Kidney (tissue), 14 donors: ENCODE results near the gene ARHGEF17. TPM values are rescaled to one million over a fixed set of nuclear protein-coding genes. Genes with fewer than 3 reads are reported as not detected.

Experiments
- DNase-seq, 5 donors: peaks; one replicate each; pipeline ENCODE4 v3.0.0-alpha.2; 2013 to 2020
- FAIRE-seq: peaks from 2 replicates; lab custom pipeline; 2012; peaks lifted over from hg19 to GRCh38; lab: Jason Lieb, UNC
- H3K27ac ChIP-seq, 2 donors: one replicate each; pipeline ENCODE4 v1.7.0; 2013; ENCODE audit warnings: low read depth in 2 of 2, low read length in 2 of 2, inconsistent platforms in 1 of 2
- H3K27me3 ChIP-seq: one replicate; pipeline ENCODE4 v1.7.1; 2013; ENCODE audit warnings: low read length, inconsistent platforms; ENCODE audit not compliant: control insufficient read depth, insufficient read depth
- H3K36me3 ChIP-seq, 3 donors: one replicate each; pipeline versions ENCODE4 v1.7.0 to v1.7.1; 2013; ENCODE audit warnings: low read length in 3 of 3, control low read depth in 1 of 3, inconsistent platforms in 1 of 3; ENCODE audit not compliant: insufficient read depth in 3 of 3, control insufficient read depth in 2 of 3
- H3K4me1 ChIP-seq, 3 donors: one replicate each; pipeline versions ENCODE4 v1.7.0 to v1.7.1; 2013; ENCODE audit warnings: low read length in 3 of 3, inconsistent platforms in 1 of 3, low read depth in 1 of 3; ENCODE audit not compliant: control insufficient read depth in 2 of 3, insufficient read depth in 2 of 3
- H3K4me3 ChIP-seq, 3 donors: one replicate each; pipeline versions ENCODE4 v1.7.0 to v1.8.1; 2013; ENCODE audit warnings: low read length in 3 of 3, control low read depth in 1 of 3, inconsistent platforms in 1 of 3
- H3K9ac ChIP-seq, 3 donors: one replicate each; pipeline versions ENCODE4 v1.7.0 to v1.7.1; 2013; ENCODE audit warnings: low read length in 3 of 3, control low read depth in 1 of 3, inconsistent platforms in 1 of 3
- H3K9me3 ChIP-seq, 3 donors: one replicate each; pipeline versions ENCODE4 v1.7.0 to v1.7.1; 2013; ENCODE audit warnings: low read length in 3 of 3, control low read depth in 1 of 3, inconsistent platforms in 1 of 3; ENCODE audit not compliant: control insufficient read depth in 2 of 3, insufficient read depth in 1 of 3
- CTCF ChIP-seq: IDR thresholded peaks from 3 replicates; pipeline ENCODE4 v1.5.1; 2012; ENCODE audit warnings: mild to moderate bottlenecking, moderate library complexity, borderline replicate concordance; ENCODE audit not compliant: insufficient read depth; ENCODE audit errors: extremely low read depth
- intact Hi-C: fragments of 100-400 bp; cut with DNase I; formaldehyde crosslinking; loops from one replicate; pipeline ENCODE4 v1.11.1; 2022
- polyA plus RNA-seq: library from polyadenylated mRNA; stranded (reverse); fragments of 350-450 nt; fragmentation: Illumina TruSeq; extraction: RNeasy Lipid Tissue Mini Kit (QIAGEN cat#74804); gene quantifications from one replicate; pipeline ENCODE4 v1.2.3, GENCODE V29; 2014; ENCODE audit warnings: low read depth, low replicate concordance; ENCODE audit not compliant: insufficient read depth
- total RNA-seq: library from RNA; stranded (reverse); fragmentation: NEBNext Ultra II Directional; extraction: Animal tissue kit (Norgen Biotek cat#: 25700); gene quantifications from one replicate; pipeline ENCODE4 v1.2.1, GENCODE V29; 2021
- donor health status: control.
- donor health status: control.
- donor health status: control.
- donor health status: control.
- donor health status: control.
- donor health status: DM: yes; HTN: yes; CAD: no.
- donor health status: Normal renal cell carcinoma (clear cell type).

Gene ARHGEF17
- total and polyA plus RNA-seq, 2 donors from 2014 or later, result 36.6 to 68.2 TPM

GRCh38 chr11:73406619-73407018 is 98.5 kb downstream of the ARHGEF17 start:
- Histone ChIP-seq H3K9ac (no peak overlapping the region), H3K9me3 (no peaks in the 10 kb centered on the region)
- FAIRE-seq, result no peak

DNA sequence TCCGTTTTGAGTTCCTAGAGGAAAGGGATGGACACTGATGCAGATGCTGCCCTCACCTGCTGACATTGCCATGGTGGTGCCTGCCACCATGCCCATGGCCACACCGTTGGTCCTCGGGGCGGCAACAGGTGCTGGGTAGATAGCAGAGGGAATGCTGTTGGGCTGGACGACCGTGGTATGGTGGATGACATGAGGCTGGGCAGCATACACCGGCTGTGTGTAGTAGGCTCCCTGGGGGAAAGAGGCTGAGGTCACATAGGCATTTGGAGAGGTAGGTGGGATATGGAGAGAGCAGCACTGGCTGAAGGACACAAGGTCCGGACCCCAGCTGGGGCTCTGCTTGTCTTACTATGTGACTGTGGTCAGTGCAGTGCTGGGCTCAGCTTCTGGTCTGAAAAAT is 101.4 kb downstream of the ARHGEF17 start:
- TF ChIP-seq CTCF, result no peak
- Histone ChIP-seq H3K36me3 (peaks cover 0 to 7% (median 5%) of the 10 kb centered on the region in 3 donors), H3K27ac (no peak overlapping the region), H3K4me1 (no peaks in the 10 kb centered on the region), H3K4me3 (no peak overlapping the region), H3K9ac (no peak overlapping the region), H3K9me3 (no peaks in the 10 kb centered on the region), H3K27me3 (no peaks in the 10 kb centered on the region)
- intact Hi-C loops, result loop anchor here (10.0 kb wide), 1 partner anchor 245 kb away; no protein-coding TSS in a partner anchor
- no peak for FAIRE-seq
- no peak for DNase-seq

More at GRCh38 chr11:73406619-73407018, 98.5 kb downstream of the ARHGEF17 start:
- intact Hi-C loops, result loop anchor here (10.0 kb wide), 1 partner anchor 248 kb away; no protein-coding TSS in a partner anchor
- Histone ChIP-seq H3K27ac (no peak overlapping the region), H3K4me1 (peaks cover 0 to 3% (median 2%) of the 10 kb centered on the region in 3 donors), H3K27me3 (no peaks in the 10 kb centered on the region), H3K4me3 (no peak overlapping the region), H3K36me3 (peaks cover 0 to 7% (median 5%) of the 10 kb centered on the region in 3 donors)
- no peak for DNase-seq
- no peak for TF ChIP-seq CTCF

- H3K4me1 ChIP-seq, result peaks cover 0 to 11% (median 3%) of the 10 kb centered on the region in 3 donors
- FAIRE-seq (no peak), DNase-seq (no peak)
- intact Hi-C loops, result no loop called here
- no peaks in the 10 kb centered on the region for H3K9me3 ChIP-seq
- H3K27me3 ChIP-seq, result no peaks in the 10 kb centered on the region
- H3K9ac ChIP-seq, result no peak overlapping the region
- H3K36me3 ChIP-seq, result peaks cover 0 to 5% (median 2%) of the 10 kb centered on the region in 3 donors
- TF ChIP-seq CTCF, result no peak
- H3K27ac ChIP-seq, result no peak overlapping the region
- H3K4me3 ChIP-seq, result no peak overlapping the region
Observed at GRCh38 chr11:73410627-73411026, 102.6 kb downstream of the ARHGEF17 start.

GRCh38 chr11:73411031-73411430 is 103.0 kb downstream of the ARHGEF17 start:
- intact Hi-C loops, result no loop called here
- DNase-seq (no peak), FAIRE-seq (no peak)
- H3K36me3 ChIP-seq, result peaks cover 0 to 5% (median 0%) of the 10 kb centered on the region in 3 donors
- no peak for TF ChIP-seq CTCF
- H3K9me3 ChIP-seq, result no peaks in the 10 kb centered on the region
- H3K9ac ChIP-seq, result no peak overlapping the region
- no peak overlapping the region for H3K4me3 ChIP-seq
- peaks cover 0 to 15% (median 7%) of the 10 kb centered on the region in 3 donors for H3K4me1 ChIP-seq
- H3K27ac ChIP-seq, result no peak overlapping the region
- H3K27me3 ChIP-seq, result no peaks in the 10 kb centered on the region
